NCI-H2196 treated with DMSO at 0.1 percent for 48 hours (cell line): Measurements from ENCODE around the gene DLG2.
"Not testable (repeated sequence)": the region's sequence is repeated elsewhere in the genome, so short reads cannot be mapped to it uniquely, and the experiment has no call there.

Experiments used
- DNase-seq: peaks from one replicate; lab custom pipeline; 2025; ENCODE audit not compliant: unreplicated experiment; lab: John Stamatoyannopoulos, UW

Gene DLG2

GRCh38 chr11:84857746-84858145 lies 769.4 kb downstream of the DLG2 start:
- no peak for DNase-seq

GRCh38 chr11:84855508-84856245 lies 771.5 kb downstream of the DLG2 start:
- no peak for DNase-seq

- no peak for DNase-seq
Observed at GRCh38 chr11:84854498-84854880, 772.7 kb downstream of the DLG2 start.

- no peak for DNase-seq
Observed at GRCh38 chr11:84853841-84854497, 773.2 kb downstream of the DLG2 start.

GRCh38 chr11:84847842-84848241 lies 779.3 kb downstream of the DLG2 start:
- DNase-seq = no peak

GRCh38 chr11:84840201-84840600 lies 786.9 kb downstream of the DLG2 start:
- not testable (repeated sequence) for DNase-seq

- no peak for DNase-seq
Observed at GRCh38 chr11:84837402-84838069, 789.6 kb downstream of the DLG2 start.

- DNase-seq = no peak
Observed at GRCh38 chr11:84836371-84836770, 790.8 kb downstream of the DLG2 start.

GRCh38 chr11:84833488-84834088 lies 793.6 kb downstream of the DLG2 start:
- no peak for DNase-seq

GRCh38 chr11:84830372-84830771 lies 796.8 kb downstream of the DLG2 start:
- DNase-seq = no peak

GRCh38 chr11:84829162-84829561 lies 798.0 kb downstream of the DLG2 start:
- DNase-seq = no peak

GRCh38 chr11:84828616-84829015 lies 798.5 kb downstream of the DLG2 start:
- DNase-seq = no peak

- no peak for DNase-seq
Observed at GRCh38 chr11:84825106-84825660, 802.0 kb downstream of the DLG2 start.

- no peak for DNase-seq
Observed at GRCh38 chr11:84824624-84825023, 802.5 kb downstream of the DLG2 start.

GRCh38 chr11:84819537-84819936 lies 807.6 kb downstream of the DLG2 start:
- DNase-seq = no peak

GRCh38 chr11:84819128-84819527 lies 808.0 kb downstream of the DLG2 start:
- no peak for DNase-seq

GRCh38 chr11:84817998-84818397 lies 809.1 kb downstream of the DLG2 start:
- DNase-seq = no peak

- DNase-seq = no peak
Observed at GRCh38 chr11:84812471-84812969, 814.6 kb downstream of the DLG2 start.

GRCh38 chr11:84806354-84806753 lies 820.8 kb downstream of the DLG2 start:
- no peak for DNase-seq

GRCh38 chr11:84804041-84804440 lies 823.1 kb downstream of the DLG2 start:
- DNase-seq = no peak

GRCh38 chr11:84800755-84801346 lies 826.3 kb downstream of the DLG2 start:
- no peak for DNase-seq
